GM23338 (cell line): ENCODE results near the gene CEBPE. TPM values are rescaled to one million over a fixed set of nuclear protein-coding genes. Genes with fewer than 3 reads are reported as not detected.

ENCODE experiments used
- ATAC-seq: fragments of 200-7000 bp; cut with Tn5 transposase; 3 replicates; pipeline ENCODE4 v1.9.1; 2020
- DNase-seq: peaks from one replicate; pipeline ENCODE4 v3.0.0-alpha.2; 2015; ENCODE audit warnings: low spot score
- H2AFZ ChIP-seq: fragments of 200-600 bp; sonication (generic); 2 replicates; pipeline ENCODE4 v1.8.0; 2016; ENCODE audit warnings: antibody characterized with exemption, mild to moderate bottlenecking, moderate library complexity
- H3F3A ChIP-seq: fragments of 200-600 bp; sonication (generic); replicated peaks from 2 replicates; pipeline ENCODE4 v1.8.0; 2017; ENCODE audit warnings: antibody characterized with exemption, mixed run types, low read depth
- H3K27ac ChIP-seq: fragments of 200-600 bp; sonication (generic); 2 replicates; pipeline ENCODE4 v1.6.1; 2016; ENCODE audit warnings: low read depth
- H3K27me3 ChIP-seq: fragments of 200-600 bp; sonication (generic); 2 replicates; pipeline ENCODE4 v1.8.0; 2016; ENCODE audit warnings: mild to moderate bottlenecking, mixed run types, moderate library complexity; ENCODE audit not compliant: insufficient read depth
- H3K36me3 ChIP-seq: fragments of 200-600 bp; sonication (generic); 2 replicates; pipeline ENCODE4 v1.8.0; 2016; ENCODE audit warnings: mild to moderate bottlenecking; ENCODE audit not compliant: insufficient read depth
- H3K4me1 ChIP-seq: fragments of 200-600 bp; sonication (generic); 2 replicates; pipeline ENCODE4 v1.8.0; 2016; ENCODE audit warnings: mild to moderate bottlenecking, moderate library complexity; ENCODE audit not compliant: insufficient read depth
- H3K4me2 ChIP-seq: fragments of 200-600 bp; sonication (generic); 2 replicates; pipeline ENCODE4 v1.7.1; 2017; ENCODE audit warnings: mixed run types
- H3K4me3 ChIP-seq: fragments of 200-600 bp; sonication (generic); 2 replicates; pipeline ENCODE4 v1.6.1; 2016; ENCODE audit warnings: mixed run types
- H3K79me2 ChIP-seq: fragments of 200-600 bp; sonication (generic); replicated peaks from 2 replicates; pipeline ENCODE4 v1.8.0; 2017; ENCODE audit warnings: mild to moderate bottlenecking; ENCODE audit not compliant: insufficient read depth
- H3K9me2 ChIP-seq: fragments of 200-600 bp; sonication (generic); 2 replicates; pipeline ENCODE4 v1.8.0; 2017; ENCODE audit not compliant: insufficient read depth
- H4K20me1 ChIP-seq: fragments of 200-600 bp; sonication (generic); replicated peaks from 2 replicates; pipeline ENCODE4 v1.8.0; 2017; ENCODE audit warnings: mild to moderate bottlenecking; ENCODE audit not compliant: insufficient read depth
- H3K27ac Mint-ChIP-seq: 2 replicates; pipeline ENCODE4 v1.8.0; 2020; ENCODE audit warnings: inconsistent platforms, mild to moderate bottlenecking, moderate library complexity, mixed read lengths
- H3K27me3 Mint-ChIP-seq: 3 replicates; pipeline ENCODE4 v1.8.0; 2022; ENCODE audit warnings: low read depth, mild to moderate bottlenecking, moderate library complexity, mixed read lengths, inconsistent platforms; ENCODE audit not compliant: insufficient read depth, poor library complexity
- H3K36me3 Mint-ChIP-seq: 3 replicates; pipeline ENCODE4 v1.8.0; 2021; ENCODE audit warnings: low read depth, mild to moderate bottlenecking, inconsistent platforms, moderate library complexity, mixed read lengths
- H3K4me1 Mint-ChIP-seq: 3 replicates; pipeline ENCODE4 v1.8.0; 2020; ENCODE audit warnings: mild to moderate bottlenecking, inconsistent platforms, mixed read lengths
- H3K4me3 Mint-ChIP-seq: 3 replicates; pipeline ENCODE4 v1.8.0; 2021; ENCODE audit warnings: moderate library complexity, mild to moderate bottlenecking, inconsistent platforms, mixed read lengths
- H3K9me3 Mint-ChIP-seq: 3 replicates; pipeline ENCODE4 v1.8.0; 2020; ENCODE audit warnings: moderate library complexity, mild to moderate bottlenecking, inconsistent platforms, mixed read lengths
- CREB1 ChIP-seq: fragments of 250-450 bp; sonication (Bioruptor Pico); IDR thresholded peaks from 2 replicates; pipeline ENCODE4 v1.5.0; 2020; ENCODE audit warnings: low read depth, mild to moderate bottlenecking, moderate library complexity
- EZH2phosphoT487 ChIP-seq: fragments of 200-600 bp; sonication (generic); IDR thresholded peaks from one replicate; pipeline ENCODE4 v1.8.1; 2018; ENCODE audit warnings: antibody characterized with exemption; ENCODE audit not compliant: unreplicated experiment
- NANOG ChIP-seq: IDR thresholded peaks from 2 replicates; pipeline ENCODE4 v1.6.1; 2016; ENCODE audit warnings: antibody characterized with exemption, borderline replicate concordance
- POLR2AphosphoS5 ChIP-seq: IDR thresholded peaks from 2 replicates; pipeline ENCODE4 v1.6.1; 2016; ENCODE audit warnings: antibody characterized with exemption, low read depth
- STAT1 ChIP-seq: IDR thresholded peaks from one replicate; pipeline ENCODE4 v1.6.1; 2016; ENCODE audit warnings: antibody characterized with exemption; ENCODE audit not compliant: unreplicated experiment
- ZNF114 ChIP-seq: fragments of 250-450 bp; sonication (Bioruptor Pico); IDR thresholded peaks from 2 replicates; pipeline ENCODE4 v1.5.0; 2020; ENCODE audit warnings: mild to moderate bottlenecking, moderate library complexity
- ZNF331 ChIP-seq: fragments of 250-450 bp; sonication (Bioruptor Pico); IDR thresholded peaks from 2 replicates; pipeline ENCODE4 v1.5.0; 2020; ENCODE audit warnings: low read depth, mild to moderate bottlenecking, moderate library complexity
- polyA plus RNA-seq: library from polyadenylated mRNA; unstranded; fragments of >200 nt; fragmentation: Nextera tagmentation; extraction: Ambion mirVana; gene quantifications from 2 replicates; pipeline ENCODE4 v1.2.1, GENCODE V29; 2016
- total RNA-seq: library from RNA; depleted of rRNA; stranded (reverse); fragments of >200 nt; shearing (Covaris generic); gene quantifications from 2 replicates; pipeline ENCODE4 v1.2.3, GENCODE V29; 2014
- TF ChIP-seq, protein P1 (sequence below), 2 experiments: fragments of 200-600 bp in 1 of 2; sonication (generic) in 1 of 2; conservative IDR thresholded peaks; 2 replicates each; pipeline versions ENCODE4 v1.5.1 to v1.6.1; 2016 to 2017; ENCODE audit warnings: antibody characterized with exemption in 2 of 2, low read depth in 2 of 2, mild to moderate bottlenecking in 2 of 2, moderate library complexity in 1 of 2
- TF ChIP-seq, protein P2 (sequence below): fragments of 250-450 bp; sonication (Bioruptor Pico); IDR thresholded peaks from 2 replicates; pipeline ENCODE4 v1.5.0; 2020; ENCODE audit warnings: mild to moderate bottlenecking, moderate library complexity
- TF ChIP-seq, protein P3 (sequence below): IDR thresholded peaks from one replicate; pipeline ENCODE4 v1.6.1; 2018; ENCODE audit warnings: antibody characterized with exemption; ENCODE audit not compliant: unreplicated experiment
- TF ChIP-seq, protein P4 (sequence below): IDR thresholded peaks from 2 replicates; pipeline ENCODE4 v1.6.1; 2016; ENCODE audit warnings: antibody characterized with exemption

The CEBPE gene
- total and polyA plus RNA-seq, 2 experiments from 2014 or later, result not detected

DNA sequence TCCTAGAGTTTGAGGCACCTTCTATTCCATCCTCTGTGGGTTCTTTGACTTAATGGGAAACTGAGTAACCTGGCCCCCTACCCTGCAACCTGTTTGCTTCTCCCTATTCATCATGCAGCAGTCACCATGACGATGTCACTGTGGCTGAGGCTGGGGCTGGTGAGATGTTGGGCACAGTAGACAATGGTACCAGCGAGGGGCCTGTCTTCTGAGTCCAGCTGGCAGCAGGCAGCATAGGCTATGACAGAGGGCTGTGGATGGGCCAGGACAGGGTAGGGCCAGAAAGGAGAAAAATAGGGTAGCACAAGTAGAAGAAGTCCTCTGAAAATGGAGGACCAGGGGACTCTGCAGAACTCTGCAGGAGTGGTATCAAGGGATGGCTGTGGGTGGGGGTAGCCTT is 16.3 kb downstream of the CEBPE start:
- H3K27ac ChIP-seq, result no peak overlapping the region
- H3F3A ChIP-seq, result no peaks in the 10 kb centered on the region
- TF ChIP-seq, protein P1, sequence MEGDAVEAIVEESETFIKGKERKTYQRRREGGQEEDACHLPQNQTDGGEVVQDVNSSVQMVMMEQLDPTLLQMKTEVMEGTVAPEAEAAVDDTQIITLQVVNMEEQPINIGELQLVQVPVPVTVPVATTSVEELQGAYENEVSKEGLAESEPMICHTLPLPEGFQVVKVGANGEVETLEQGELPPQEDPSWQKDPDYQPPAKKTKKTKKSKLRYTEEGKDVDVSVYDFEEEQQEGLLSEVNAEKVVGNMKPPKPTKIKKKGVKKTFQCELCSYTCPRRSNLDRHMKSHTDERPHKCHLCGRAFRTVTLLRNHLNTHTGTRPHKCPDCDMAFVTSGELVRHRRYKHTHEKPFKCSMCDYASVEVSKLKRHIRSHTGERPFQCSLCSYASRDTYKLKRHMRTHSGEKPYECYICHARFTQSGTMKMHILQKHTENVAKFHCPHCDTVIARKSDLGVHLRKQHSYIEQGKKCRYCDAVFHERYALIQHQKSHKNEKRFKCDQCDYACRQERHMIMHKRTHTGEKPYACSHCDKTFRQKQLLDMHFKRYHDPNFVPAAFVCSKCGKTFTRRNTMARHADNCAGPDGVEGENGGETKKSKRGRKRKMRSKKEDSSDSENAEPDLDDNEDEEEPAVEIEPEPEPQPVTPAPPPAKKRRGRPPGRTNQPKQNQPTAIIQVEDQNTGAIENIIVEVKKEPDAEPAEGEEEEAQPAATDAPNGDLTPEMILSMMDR (conservative IDR thresholded peaks at IDR 0.05; ENCODE audit: low read depth in 2 of 2), result no peak
- TF ChIP-seq ZNF114, result no peak
- TF ChIP-seq ZNF331 (CRISPR knock-in tag), result no peak
- TF ChIP-seq, protein P2, sequence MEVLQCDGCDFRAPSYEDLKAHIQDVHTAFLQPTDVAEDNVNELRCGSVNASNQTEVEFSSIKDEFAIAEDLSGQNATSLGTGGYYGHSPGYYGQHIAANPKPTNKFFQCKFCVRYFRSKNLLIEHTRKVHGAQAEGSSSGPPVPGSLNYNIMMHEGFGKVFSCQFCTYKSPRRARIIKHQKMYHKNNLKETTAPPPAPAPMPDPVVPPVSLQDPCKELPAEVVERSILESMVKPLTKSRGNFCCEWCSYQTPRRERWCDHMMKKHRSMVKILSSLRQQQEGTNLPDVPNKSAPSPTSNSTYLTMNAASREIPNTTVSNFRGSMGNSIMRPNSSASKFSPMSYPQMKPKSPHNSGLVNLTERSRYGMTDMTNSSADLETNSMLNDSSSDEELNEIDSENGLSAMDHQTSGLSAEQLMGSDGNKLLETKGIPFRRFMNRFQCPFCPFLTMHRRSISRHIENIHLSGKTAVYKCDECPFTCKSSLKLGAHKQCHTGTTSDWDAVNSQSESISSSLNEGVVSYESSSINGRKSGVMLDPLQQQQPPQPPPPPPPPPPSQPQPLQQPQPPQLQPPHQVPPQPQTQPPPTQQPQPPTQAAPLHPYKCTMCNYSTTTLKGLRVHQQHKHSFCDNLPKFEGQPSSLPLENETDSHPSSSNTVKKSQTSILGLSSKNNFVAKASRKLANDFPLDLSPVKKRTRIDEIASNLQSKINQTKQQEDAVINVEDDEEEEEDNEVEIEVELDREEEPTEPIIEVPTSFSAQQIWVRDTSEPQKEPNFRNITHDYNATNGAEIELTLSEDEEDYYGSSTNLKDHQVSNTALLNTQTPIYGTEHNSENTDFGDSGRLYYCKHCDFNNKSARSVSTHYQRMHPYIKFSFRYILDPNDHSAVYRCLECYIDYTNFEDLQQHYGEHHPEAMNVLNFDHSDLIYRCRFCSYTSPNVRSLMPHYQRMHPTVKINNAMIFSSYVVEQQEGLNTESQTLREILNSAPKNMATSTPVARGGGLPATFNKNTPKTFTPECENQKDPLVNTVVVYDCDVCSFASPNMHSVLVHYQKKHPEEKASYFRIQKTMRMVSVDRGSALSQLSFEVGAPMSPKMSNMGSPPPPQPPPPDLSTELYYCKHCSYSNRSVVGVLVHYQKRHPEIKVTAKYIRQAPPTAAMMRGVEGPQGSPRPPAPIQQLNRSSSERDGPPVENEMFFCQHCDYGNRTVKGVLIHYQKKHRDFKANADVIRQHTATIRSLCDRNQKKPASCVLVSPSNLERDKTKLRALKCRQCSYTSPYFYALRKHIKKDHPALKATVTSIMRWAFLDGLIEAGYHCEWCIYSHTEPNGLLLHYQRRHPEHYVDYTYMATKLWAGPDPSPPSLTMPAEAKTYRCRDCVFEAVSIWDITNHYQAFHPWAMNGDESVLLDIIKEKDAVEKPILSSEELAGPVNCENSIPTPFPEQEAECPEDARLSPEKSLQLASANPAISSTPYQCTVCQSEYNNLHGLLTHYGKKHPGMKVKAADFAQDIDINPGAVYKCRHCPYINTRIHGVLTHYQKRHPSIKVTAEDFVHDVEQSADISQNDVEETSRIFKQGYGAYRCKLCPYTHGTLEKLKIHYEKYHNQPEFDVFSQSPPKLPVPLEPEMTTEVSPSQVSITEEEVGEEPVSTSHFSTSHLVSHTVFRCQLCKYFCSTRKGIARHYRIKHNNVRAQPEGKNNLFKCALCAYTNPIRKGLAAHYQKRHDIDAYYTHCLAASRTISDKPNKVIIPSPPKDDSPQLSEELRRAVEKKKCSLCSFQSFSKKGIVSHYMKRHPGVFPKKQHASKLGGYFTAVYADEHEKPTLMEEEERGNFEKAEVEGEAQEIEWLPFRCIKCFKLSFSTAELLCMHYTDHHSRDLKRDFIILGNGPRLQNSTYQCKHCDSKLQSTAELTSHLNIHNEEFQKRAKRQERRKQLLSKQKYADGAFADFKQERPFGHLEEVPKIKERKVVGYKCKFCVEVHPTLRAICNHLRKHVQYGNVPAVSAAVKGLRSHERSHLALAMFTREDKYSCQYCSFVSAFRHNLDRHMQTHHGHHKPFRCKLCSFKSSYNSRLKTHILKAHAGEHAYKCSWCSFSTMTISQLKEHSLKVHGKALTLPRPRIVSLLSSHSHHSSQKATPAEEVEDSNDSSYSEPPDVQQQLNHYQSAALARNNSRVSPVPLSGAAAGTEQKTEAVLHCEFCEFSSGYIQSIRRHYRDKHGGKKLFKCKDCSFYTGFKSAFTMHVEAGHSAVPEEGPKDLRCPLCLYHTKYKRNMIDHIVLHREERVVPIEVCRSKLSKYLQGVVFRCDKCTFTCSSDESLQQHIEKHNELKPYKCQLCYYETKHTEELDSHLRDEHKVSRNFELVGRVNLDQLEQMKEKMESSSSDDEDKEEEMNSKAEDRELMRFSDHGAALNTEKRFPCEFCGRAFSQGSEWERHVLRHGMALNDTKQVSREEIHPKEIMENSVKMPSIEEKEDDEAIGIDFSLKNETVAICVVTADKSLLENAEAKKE (CRISPR knock-in tag), result no peak
- TF ChIP-seq POLR2AphosphoS5, result no peak
- TF ChIP-seq EZH2phosphoT487, result no peak
- TF ChIP-seq STAT1, result no peak
- TF ChIP-seq, protein P3, sequence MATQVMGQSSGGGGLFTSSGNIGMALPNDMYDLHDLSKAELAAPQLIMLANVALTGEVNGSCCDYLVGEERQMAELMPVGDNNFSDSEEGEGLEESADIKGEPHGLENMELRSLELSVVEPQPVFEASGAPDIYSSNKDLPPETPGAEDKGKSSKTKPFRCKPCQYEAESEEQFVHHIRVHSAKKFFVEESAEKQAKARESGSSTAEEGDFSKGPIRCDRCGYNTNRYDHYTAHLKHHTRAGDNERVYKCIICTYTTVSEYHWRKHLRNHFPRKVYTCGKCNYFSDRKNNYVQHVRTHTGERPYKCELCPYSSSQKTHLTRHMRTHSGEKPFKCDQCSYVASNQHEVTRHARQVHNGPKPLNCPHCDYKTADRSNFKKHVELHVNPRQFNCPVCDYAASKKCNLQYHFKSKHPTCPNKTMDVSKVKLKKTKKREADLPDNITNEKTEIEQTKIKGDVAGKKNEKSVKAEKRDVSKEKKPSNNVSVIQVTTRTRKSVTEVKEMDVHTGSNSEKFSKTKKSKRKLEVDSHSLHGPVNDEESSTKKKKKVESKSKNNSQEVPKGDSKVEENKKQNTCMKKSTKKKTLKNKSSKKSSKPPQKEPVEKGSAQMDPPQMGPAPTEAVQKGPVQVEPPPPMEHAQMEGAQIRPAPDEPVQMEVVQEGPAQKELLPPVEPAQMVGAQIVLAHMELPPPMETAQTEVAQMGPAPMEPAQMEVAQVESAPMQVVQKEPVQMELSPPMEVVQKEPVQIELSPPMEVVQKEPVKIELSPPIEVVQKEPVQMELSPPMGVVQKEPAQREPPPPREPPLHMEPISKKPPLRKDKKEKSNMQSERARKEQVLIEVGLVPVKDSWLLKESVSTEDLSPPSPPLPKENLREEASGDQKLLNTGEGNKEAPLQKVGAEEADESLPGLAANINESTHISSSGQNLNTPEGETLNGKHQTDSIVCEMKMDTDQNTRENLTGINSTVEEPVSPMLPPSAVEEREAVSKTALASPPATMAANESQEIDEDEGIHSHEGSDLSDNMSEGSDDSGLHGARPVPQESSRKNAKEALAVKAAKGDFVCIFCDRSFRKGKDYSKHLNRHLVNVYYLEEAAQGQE, result no peak
- TF ChIP-seq, protein P4, sequence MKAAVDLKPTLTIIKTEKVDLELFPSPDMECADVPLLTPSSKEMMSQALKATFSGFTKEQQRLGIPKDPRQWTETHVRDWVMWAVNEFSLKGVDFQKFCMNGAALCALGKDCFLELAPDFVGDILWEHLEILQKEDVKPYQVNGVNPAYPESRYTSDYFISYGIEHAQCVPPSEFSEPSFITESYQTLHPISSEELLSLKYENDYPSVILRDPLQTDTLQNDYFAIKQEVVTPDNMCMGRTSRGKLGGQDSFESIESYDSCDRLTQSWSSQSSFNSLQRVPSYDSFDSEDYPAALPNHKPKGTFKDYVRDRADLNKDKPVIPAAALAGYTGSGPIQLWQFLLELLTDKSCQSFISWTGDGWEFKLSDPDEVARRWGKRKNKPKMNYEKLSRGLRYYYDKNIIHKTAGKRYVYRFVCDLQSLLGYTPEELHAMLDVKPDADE, result no peak
- no peak for TF ChIP-seq NANOG
- TF ChIP-seq CREB1 (CRISPR knock-in tag), result no peak
- H3K4me1 ChIP-seq, result peaks cover 12% of the 10 kb centered on the region
- H3K9me3 Mint-ChIP-seq, result no peaks in the 10 kb centered on the region; the same call in 2 of the 3 replicates
- peaks cover 7% of the 10 kb centered on the region; the same call in 1 of the 2 replicates for H3K36me3 ChIP-seq
- no peaks in the 10 kb centered on the region for H3K27me3 ChIP-seq
- no peak overlapping the region for H3K4me2 ChIP-seq
- H3K9me2 ChIP-seq, result 0 out of 2 replicates have a peak, but pooled peaks cover 4% of the 10 kb centered on the region
- peaks cover 32% of the 10 kb centered on the region for H3K4me1 Mint-ChIP-seq
- H3K27me3 Mint-ChIP-seq, result peaks cover 17% of the 10 kb centered on the region
- ATAC-seq (no peak), DNase-seq (no peak)
- peaks cover 14% of the 10 kb centered on the region for H3K36me3 Mint-ChIP-seq
- H3K27ac Mint-ChIP-seq, result no peak overlapping the region
- H3K4me3 ChIP-seq, result no peak overlapping the region
- no peak overlapping the region for H2AFZ ChIP-seq
- no peak overlapping the region for H3K4me3 Mint-ChIP-seq
- H4K20me1 ChIP-seq, result peaks cover 13% of the 10 kb centered on the region; the same call in 1 of the 2 replicates
- H3K79me2 ChIP-seq, result peaks cover 11% of the 10 kb centered on the region
